Measurements from ENCODE around the gene BAX.

DNA sequence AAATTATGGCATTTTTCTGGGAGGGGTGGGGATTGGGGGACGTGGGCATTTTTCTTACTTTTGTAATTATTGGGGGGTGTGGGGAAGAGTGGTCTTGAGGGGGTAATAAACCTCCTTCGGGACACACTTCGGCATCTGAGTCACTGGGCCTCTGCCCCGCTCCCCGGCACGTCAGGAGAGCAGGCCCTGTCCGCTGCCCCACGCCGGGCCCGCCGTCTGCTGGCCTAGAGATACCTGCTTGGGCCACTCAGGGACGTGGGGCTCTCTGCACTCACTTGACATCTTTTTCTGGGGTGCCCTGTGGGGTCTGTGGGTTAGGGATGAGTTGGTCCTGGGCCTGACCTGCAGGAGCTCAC is 7.0 kb downstream of the BAX start:
- TF ChIP-seq ELF4 (CRISPR knock-in tag; IDR thresholded peaks at IDR 0.05; ENCODE audit: low read depth): no peak
- TF ChIP-seq, protein P1, sequence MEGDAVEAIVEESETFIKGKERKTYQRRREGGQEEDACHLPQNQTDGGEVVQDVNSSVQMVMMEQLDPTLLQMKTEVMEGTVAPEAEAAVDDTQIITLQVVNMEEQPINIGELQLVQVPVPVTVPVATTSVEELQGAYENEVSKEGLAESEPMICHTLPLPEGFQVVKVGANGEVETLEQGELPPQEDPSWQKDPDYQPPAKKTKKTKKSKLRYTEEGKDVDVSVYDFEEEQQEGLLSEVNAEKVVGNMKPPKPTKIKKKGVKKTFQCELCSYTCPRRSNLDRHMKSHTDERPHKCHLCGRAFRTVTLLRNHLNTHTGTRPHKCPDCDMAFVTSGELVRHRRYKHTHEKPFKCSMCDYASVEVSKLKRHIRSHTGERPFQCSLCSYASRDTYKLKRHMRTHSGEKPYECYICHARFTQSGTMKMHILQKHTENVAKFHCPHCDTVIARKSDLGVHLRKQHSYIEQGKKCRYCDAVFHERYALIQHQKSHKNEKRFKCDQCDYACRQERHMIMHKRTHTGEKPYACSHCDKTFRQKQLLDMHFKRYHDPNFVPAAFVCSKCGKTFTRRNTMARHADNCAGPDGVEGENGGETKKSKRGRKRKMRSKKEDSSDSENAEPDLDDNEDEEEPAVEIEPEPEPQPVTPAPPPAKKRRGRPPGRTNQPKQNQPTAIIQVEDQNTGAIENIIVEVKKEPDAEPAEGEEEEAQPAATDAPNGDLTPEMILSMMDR (IDR thresholded peaks at IDR 0.05): no peak
- TF ChIP-seq ZNF416 (CRISPR knock-in tag; IDR thresholded peaks at IDR 0.05): no peak
- TF ChIP-seq, protein P2, sequence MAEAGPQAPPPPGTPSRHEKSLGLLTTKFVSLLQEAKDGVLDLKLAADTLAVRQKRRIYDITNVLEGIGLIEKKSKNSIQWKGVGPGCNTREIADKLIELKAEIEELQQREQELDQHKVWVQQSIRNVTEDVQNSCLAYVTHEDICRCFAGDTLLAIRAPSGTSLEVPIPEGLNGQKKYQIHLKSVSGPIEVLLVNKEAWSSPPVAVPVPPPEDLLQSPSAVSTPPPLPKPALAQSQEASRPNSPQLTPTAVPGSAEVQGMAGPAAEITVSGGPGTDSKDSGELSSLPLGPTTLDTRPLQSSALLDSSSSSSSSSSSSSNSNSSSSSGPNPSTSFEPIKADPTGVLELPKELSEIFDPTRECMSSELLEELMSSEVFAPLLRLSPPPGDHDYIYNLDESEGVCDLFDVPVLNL (CRISPR knock-in tag; IDR thresholded peaks at IDR 0.05; ENCODE audit: borderline replicate concordance, low read depth): no peak
- TF ChIP-seq, protein P3, sequence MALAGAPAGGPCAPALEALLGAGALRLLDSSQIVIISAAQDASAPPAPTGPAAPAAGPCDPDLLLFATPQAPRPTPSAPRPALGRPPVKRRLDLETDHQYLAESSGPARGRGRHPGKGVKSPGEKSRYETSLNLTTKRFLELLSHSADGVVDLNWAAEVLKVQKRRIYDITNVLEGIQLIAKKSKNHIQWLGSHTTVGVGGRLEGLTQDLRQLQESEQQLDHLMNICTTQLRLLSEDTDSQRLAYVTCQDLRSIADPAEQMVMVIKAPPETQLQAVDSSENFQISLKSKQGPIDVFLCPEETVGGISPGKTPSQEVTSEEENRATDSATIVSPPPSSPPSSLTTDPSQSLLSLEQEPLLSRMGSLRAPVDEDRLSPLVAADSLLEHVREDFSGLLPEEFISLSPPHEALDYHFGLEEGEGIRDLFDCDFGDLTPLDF (CRISPR knock-in tag; IDR thresholded peaks at IDR 0.05): no peak
- TF ChIP-seq CBFB (CRISPR knock-in tag; IDR thresholded peaks at IDR 0.05; ENCODE audit: low read depth): no peak
- no peak for TF ChIP-seq ZNF138 (CRISPR knock-in tag; conservative IDR thresholded peaks at IDR 0.05)
- no peak for TF ChIP-seq TEAD4 (CRISPR knock-in tag; IDR thresholded peaks at IDR 0.05)
- TF ChIP-seq FOXJ3 (CRISPR knock-in tag; IDR thresholded peaks at IDR 0.05; ENCODE audit: borderline replicate concordance): no peak
- no peak for TF ChIP-seq ESRRA (CRISPR knock-in tag; IDR thresholded peaks at IDR 0.05; ENCODE audit: borderline replicate concordance)
